MV-4-11 (cell line): Measurements from ENCODE around the gene PNPLA2.
A peak's percentile ranks its signal among the peaks of the same experiment; 100 is the strongest.

Source experiments
- DNase-seq: peaks from one replicate; lab custom pipeline; 2025; lab: John Stamatoyannopoulos, UW

PNPLA2 gene

GRCh38 chr11:818396-819128 lies at the start of gene PNPLA2:
TSS of gene PNPLA2 (plus strand) at chr11:818914. CDS start at chr11:819719, 805 bp downstream.
- no peak for DNase-seq

- no peak for DNase-seq
These were observed 48.6 kb upstream of the PNPLA2 start for GRCh38 chr11:769887-770641.

GRCh38 chr11:770642-771616 lies 47.8 kb upstream of the PNPLA2 start:
- DNase-seq = no peak

- DNase-seq = no peak
These were observed 47.0 kb upstream of the PNPLA2 start for GRCh38 chr11:771617-772204.

- DNase-seq = no peak
These were observed 46.0 kb upstream of the PNPLA2 start for GRCh38 chr11:772429-773390.

GRCh38 chr11:773425-773824 lies 45.3 kb upstream of the PNPLA2 start:
- DNase-seq = no peak

GRCh38 chr11:773830-774229 lies 44.9 kb upstream of the PNPLA2 start:
- no peak for DNase-seq

GRCh38 chr11:774873-775592 lies 43.7 kb upstream of the PNPLA2 start:
- no peak for DNase-seq

GRCh38 chr11:776263-776560 lies 42.5 kb upstream of the PNPLA2 start:
- DNase-seq = no peak

GRCh38 chr11:776561-777287 lies 42.0 kb upstream of the PNPLA2 start:
- DNase-seq = peak; percentile 30

GRCh38 chr11:777288-778255 lies 41.1 kb upstream of the PNPLA2 start, which contains the start of gene GATD1:
TSS of gene GATD1 (minus strand) at chr11:777487. CDS start at chr11:777462, 25 bp downstream.
- DNase-seq = peak; percentile 75

GRCh38 chr11:778976-779954 lies 39.4 kb upstream of the PNPLA2 start:
- no peak for DNase-seq

- DNase-seq = no peak
These were observed 38.7 kb upstream of the PNPLA2 start for GRCh38 chr11:779955-780532.

GRCh38 chr11:782264-783174 lies 36.2 kb upstream of the PNPLA2 start:
- no peak for DNase-seq

GRCh38 chr11:783581-784015 lies 35.1 kb upstream of the PNPLA2 start:
- no peak for DNase-seq
